HepG2 (cell line): ENCODE data around the gene RAPGEF5. TPM values are rescaled to one million over a fixed set of nuclear protein-coding genes. Genes with fewer than 3 reads are reported as not detected.

Source experiments
- CREB1 ChIP-seq, 2 experiments: fragments of 450-650 bp in 1 of 2; IDR thresholded peaks; 2 replicates each; pipeline ENCODE4 v1.6.1; 2016 to 2017; ENCODE audit warnings: control low read depth in 1 of 2, mild to moderate bottlenecking in 1 of 2, missing compliant biosample characterization in 1 of 2, missing genetic modification characterization in 1 of 2
- DNMT3B ChIP-seq: conservative IDR thresholded peaks from 2 replicates; pipeline ENCODE4 v1.6.1; 2016; ENCODE audit warnings: missing biosample characterization, control low read depth
- FIP1L1 ChIP-seq: fragments of 200-400 bp; formaldehyde crosslinking; IDR thresholded peaks from 2 replicates; pipeline ENCODE4 v1.6.1; 2018; ENCODE audit warnings: low read depth, mild to moderate bottlenecking, low read length, moderate library complexity, borderline replicate concordance; ENCODE audit not compliant: insufficient read depth
- FOSL2 ChIP-seq: sonication (generic); formaldehyde crosslinking; IDR thresholded peaks from 2 replicates; pipeline ENCODE4 v1.4.0; 2020; ENCODE audit warnings: missing genetic modification reagents
- GMEB2 ChIP-seq: IDR thresholded peaks from 2 replicates; pipeline ENCODE4 v1.6.1; 2016; ENCODE audit warnings: missing biosample characterization, missing genetic modification reagents, low read depth
- NONO ChIP-seq, 2 experiments: fragments of 450-650 bp in 1 of 2; sonication (generic) in 1 of 2; formaldehyde crosslinking in 1 of 2; IDR thresholded peaks in 1 of 2; conservative IDR thresholded peaks in 1 of 2; 2 replicates each; pipeline versions ENCODE4 v1.6.1 to v1.8.0; 2017 to 2022; ENCODE audit warnings: mild to moderate bottlenecking in 1 of 2, missing genetic modification reagents in 1 of 2, moderate library complexity in 1 of 2
- PITX1 ChIP-seq: sonication (generic); formaldehyde crosslinking; IDR thresholded peaks from 2 replicates; pipeline ENCODE4 v1.5.1; 2020; ENCODE audit warnings: mild to moderate bottlenecking, missing genetic modification reagents
- POGK ChIP-seq: sonication (generic); formaldehyde crosslinking; conservative IDR thresholded peaks from 2 replicates; pipeline ENCODE4 v1.8.0; 2022; ENCODE audit warnings: mild to moderate bottlenecking, moderate library complexity, missing genetic modification reagents
- SRSF9 ChIP-seq: fragments of 200-400 bp; formaldehyde crosslinking; IDR thresholded peaks from 2 replicates; pipeline ENCODE4 v1.6.1; 2018; ENCODE audit warnings: borderline replicate concordance, mild to moderate bottlenecking, low read depth, low read length; ENCODE audit not compliant: insufficient read depth, poor library complexity, severe bottlenecking
- TAF15 ChIP-seq: fragments of 200-400 bp; formaldehyde crosslinking; IDR thresholded peaks from one replicate; pipeline ENCODE4 v1.6.1; 2018; ENCODE audit warnings: mild to moderate bottlenecking, low read depth, low read length; ENCODE audit not compliant: poor library complexity, severe bottlenecking
- ZMYM4 ChIP-seq: sonication (generic); formaldehyde crosslinking; IDR thresholded peaks from 2 replicates; pipeline ENCODE4 v1.8.1; 2023; ENCODE audit warnings: mild to moderate bottlenecking, missing genetic modification reagents
- ZNF276 ChIP-seq: sonication (generic); formaldehyde crosslinking; IDR thresholded peaks from 2 replicates; pipeline ENCODE4 v1.4.0; 2020; ENCODE audit warnings: mild to moderate bottlenecking, low read depth, missing genetic modification reagents
- ZNF326 ChIP-seq: sonication (generic); formaldehyde crosslinking; IDR thresholded peaks from 2 replicates; pipeline ENCODE4 v1.4.0; 2020; ENCODE audit warnings: missing genetic modification reagents, borderline replicate concordance
- ZNF564 ChIP-seq: sonication (generic); formaldehyde crosslinking; IDR thresholded peaks from 2 replicates; pipeline ENCODE4 v1.8.1; 2023; ENCODE audit warnings: mild to moderate bottlenecking, missing genetic modification reagents
- ZNF607 ChIP-seq: sonication (generic); formaldehyde crosslinking; IDR thresholded peaks from 2 replicates; pipeline ENCODE4 v1.5.1; 2020; ENCODE audit warnings: missing genetic modification reagents, mild to moderate bottlenecking, borderline replicate concordance
- ZNF615 ChIP-seq: sonication (generic); formaldehyde crosslinking; IDR thresholded peaks from 2 replicates; pipeline ENCODE4 v1.5.0; 2020; ENCODE audit warnings: mild to moderate bottlenecking, missing genetic modification reagents, borderline replicate concordance
- ZNF713 ChIP-seq: sonication (generic); formaldehyde crosslinking; IDR thresholded peaks from 2 replicates; pipeline ENCODE4 v1.4.0; 2020; ENCODE audit warnings: mild to moderate bottlenecking, missing genetic modification reagents
- polyA plus RNA-seq, 8 experiments: library from polyadenylated mRNA; depleted of rRNA in 3 of 8; stranded (reverse) in 7 of 8; unstranded in 1 of 8; fragments of >200 nt; fragmentation: Illumina TruSeq in 4 of 8; extraction: Trizol in 4 of 8; gene quantifications; 2 replicates each; pipeline versions ENCODE4 v1.2.1 to v1.2.3, GENCODE V29; 2011 to 2016; ENCODE audit warnings: low read depth in 4 of 8, missing spikeins in 1 of 8, mixed read lengths in 1 of 8; ENCODE audit not compliant: insufficient read depth in 1 of 8
- total RNA-seq, 5 experiments: library from RNA; depleted of rRNA; stranded (reverse); fragments of >200 nt; fragmentation: Illumina TruSeq; extraction: Trizol; gene quantifications; 2 replicates each; pipeline ENCODE4 v1.2.3, GENCODE V29; 2016; ENCODE audit warnings: low read depth in 1 of 5
- TF ChIP-seq, protein P1 (sequence below): sonication (generic); formaldehyde crosslinking; IDR thresholded peaks from 2 replicates; pipeline ENCODE4 v1.4.0; 2020; ENCODE audit warnings: missing genetic modification reagents

RAPGEF5 gene
- total and polyA plus RNA-seq, 2 of the 13 experiments (the other 11 are each of a cell fraction or from before 2014, with no cell fraction given) = 17.1 to 23.4 TPM

DNA sequence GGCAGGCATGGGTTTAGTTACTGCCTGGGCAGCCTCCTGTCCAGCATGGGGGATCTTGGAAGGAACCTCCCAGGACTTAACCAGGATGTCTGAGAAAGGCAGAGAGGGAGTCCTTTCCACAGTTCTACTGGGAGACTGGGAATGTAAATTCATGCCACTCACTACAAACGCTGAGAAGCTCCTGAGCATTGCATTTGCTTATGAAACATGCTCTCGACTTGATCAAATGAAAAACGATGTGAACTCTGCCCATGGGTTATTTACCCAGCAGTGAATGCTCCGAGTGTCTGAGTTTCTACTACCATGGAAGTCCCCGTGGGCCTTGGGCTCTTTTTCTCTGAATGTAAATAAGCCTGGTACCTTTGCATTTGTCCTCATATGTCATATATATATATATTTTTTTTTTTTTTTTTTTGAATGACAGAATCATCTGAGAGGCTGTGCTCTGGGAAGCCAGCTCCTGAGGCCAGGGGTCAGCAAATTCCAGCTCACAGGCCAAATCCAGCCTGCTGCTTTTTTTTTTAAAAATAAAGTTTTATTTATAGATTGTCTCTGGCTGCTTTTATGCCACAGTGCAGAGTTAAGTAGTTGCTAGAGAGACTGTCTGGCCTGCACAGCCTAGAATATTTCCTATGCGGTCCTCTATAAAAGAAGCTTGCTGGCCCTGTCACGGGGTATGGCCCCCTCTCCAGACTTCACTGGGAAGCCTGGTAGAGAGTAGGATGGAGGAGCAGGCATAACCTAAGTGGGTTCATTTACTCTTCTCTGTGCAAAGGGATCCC is 21.4 kb upstream of the RAPGEF5 start (continued):
- TF ChIP-seq SRSF9 = no peak
- TF ChIP-seq ZNF276 (CRISPR knock-in tag) = no peak
- no peak for TF ChIP-seq TAF15
- TF ChIP-seq ZNF615 (CRISPR knock-in tag) = no peak
- TF ChIP-seq FOSL2 = peak; percentile 28; the same call in 1 of the 2 replicates
- TF ChIP-seq NONO (IDR thresholded peaks at IDR 0.05) = no peak
- no peak for TF ChIP-seq NONO (CRISPR knock-in tag; conservative IDR thresholded peaks at IDR 0.05)
- TF ChIP-seq ZNF713 (CRISPR knock-in tag) = no peak
- no peak for TF ChIP-seq ZNF326 (CRISPR knock-in tag)
- no peak for TF ChIP-seq PITX1
- no peak for TF ChIP-seq FIP1L1
- no peak for TF ChIP-seq CREB1 (IDR thresholded peaks at IDR 0.05)
- peak; percentile 46; the same call in 1 of the 2 replicates for TF ChIP-seq CREB1 (CRISPR knock-in tag; IDR thresholded peaks at IDR 0.05)
- no peak for TF ChIP-seq GMEB2 (CRISPR knock-in tag)
- no peak for TF ChIP-seq DNMT3B
- TF ChIP-seq ZNF607 (CRISPR knock-in tag) = no peak
- TF ChIP-seq, protein P1, sequence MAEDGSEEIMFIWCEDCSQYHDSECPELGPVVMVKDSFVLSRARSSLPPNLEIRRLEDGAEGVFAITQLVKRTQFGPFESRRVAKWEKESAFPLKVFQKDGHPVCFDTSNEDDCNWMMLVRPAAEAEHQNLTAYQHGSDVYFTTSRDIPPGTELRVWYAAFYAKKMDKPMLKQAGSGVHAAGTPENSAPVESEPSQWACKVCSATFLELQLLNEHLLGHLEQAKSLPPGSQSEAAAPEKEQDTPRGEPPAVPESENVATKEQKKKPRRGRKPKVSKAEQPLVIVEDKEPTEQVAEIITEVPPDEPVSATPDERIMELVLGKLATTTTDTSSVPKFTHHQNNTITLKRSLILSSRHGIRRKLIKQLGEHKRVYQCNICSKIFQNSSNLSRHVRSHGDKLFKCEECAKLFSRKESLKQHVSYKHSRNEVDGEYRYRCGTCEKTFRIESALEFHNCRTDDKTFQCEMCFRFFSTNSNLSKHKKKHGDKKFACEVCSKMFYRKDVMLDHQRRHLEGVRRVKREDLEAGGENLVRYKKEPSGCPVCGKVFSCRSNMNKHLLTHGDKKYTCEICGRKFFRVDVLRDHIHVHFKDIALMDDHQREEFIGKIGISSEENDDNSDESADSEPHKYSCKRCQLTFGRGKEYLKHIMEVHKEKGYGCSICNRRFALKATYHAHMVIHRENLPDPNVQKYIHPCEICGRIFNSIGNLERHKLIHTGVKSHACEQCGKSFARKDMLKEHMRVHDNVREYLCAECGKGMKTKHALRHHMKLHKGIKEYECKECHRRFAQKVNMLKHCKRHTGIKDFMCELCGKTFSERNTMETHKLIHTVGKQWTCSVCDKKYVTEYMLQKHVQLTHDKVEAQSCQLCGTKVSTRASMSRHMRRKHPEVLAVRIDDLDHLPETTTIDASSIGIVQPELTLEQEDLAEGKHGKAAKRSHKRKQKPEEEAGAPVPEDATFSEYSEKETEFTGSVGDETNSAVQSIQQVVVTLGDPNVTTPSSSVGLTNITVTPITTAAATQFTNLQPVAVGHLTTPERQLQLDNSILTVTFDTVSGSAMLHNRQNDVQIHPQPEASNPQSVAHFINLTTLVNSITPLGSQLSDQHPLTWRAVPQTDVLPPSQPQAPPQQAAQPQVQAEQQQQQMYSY = no peak
- no peak for TF ChIP-seq POGK
- TF ChIP-seq ZNF564 (CRISPR knock-in tag) = no peak
- TF ChIP-seq ZMYM4 (CRISPR knock-in tag) = peak; percentile 64
